NCI-H128 (cell line): ENCODE measurements around the gene CHML.

Experiments
- DNase-seq: peaks from one replicate; lab custom pipeline; 2025; ENCODE audit not compliant: unreplicated experiment; lab: John Stamatoyannopoulos, UW

Gene CHML

DNA sequence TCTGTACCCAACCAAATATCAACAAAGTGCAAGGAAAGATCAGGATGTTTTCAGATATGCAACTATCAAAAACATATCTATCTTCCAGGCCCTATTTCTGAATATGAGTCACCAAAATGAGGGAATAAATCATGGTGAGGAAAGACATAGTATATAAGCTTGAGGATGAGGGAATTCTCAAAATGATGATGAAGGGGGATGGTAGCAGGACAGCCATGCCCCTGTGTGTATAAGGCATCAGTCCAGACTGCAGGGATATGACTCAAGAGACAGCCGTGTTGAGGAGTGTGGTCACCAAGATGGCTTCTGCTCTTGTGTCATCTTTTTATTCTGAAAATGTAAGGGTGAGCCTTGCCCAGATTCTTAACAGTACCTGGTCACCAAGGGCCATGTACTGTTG lies 7.5 kb upstream of the CHML start:
- no peak for DNase-seq

DNA sequence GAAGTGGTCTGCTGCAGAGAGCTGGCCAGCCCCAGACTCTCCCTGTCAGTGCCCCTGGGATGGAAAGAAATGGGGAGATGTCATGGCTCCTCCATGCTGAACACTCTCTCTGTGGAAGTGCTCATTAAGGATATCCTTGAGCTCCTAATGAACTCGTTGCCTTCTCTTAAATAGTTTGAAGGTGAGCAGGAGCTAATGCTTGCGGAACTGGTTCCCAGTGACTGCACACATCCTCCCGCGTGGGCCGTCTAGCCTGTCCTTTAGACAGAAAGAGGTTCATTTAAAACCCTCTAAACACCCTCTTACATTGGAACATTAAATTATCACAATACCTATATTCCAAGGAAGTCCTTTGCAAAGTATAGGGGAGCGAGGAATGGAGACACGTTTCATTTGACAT lies 6.0 kb upstream of the CHML start:
- DNase-seq, result no peak

DNA sequence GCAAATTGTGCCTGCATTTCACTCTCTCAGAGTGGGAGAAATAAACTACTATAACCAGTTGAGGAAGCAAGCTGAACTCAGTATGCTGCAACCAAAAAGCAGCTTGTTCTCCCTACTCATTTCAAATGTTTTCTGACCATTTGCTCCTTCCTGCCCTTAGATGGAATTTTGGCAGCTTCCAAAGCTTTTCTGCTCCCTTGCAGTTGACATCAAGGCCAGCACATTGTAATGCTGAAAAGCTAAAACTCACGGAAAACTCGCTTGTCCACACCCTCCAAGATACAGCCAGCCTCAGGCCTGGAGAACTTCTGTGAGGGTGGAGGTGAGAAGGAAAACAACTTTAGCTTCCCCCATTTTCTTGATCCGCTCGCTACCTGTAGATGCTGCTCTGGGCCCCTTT lies 5.0 kb upstream of the CHML start:
- no peak for DNase-seq

DNA sequence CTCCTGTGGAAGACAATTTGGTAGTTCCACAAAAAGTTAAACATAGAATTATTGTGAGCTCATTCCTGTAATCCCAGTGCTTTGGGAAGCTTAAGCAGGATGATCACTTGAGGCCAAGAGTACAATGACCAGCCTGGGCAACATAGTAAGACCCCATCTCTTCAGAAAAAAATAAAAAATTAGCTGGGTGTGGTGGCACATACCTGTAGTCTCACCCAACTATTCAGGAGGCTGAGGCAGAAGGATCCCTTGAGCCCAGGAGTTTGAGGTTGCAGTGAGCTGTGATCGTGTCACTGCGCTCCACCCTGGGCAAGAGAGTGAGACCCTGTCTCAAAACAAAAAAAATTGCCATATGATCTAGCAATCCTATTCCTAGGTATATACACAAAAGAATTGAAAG lies 4.1 kb upstream of the CHML start:
- no peak for DNase-seq

DNA sequence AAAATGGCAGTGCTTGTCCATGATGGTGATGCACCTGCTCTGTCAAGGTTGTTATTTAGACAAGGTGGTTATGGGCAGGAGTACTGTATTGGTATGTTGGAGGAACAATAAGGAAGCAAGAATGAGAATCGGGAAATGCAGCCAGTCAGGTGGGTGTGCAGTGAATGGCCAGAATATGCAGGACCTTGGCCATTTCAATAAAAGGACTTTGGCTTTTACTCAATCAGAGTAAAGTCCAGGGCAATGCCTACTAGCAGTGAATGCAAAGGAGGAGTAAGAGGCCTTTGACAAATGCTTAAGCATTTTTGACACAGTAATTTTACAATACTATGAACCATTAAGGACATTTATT lies 2.4 kb upstream of the CHML start:
- no peak for DNase-seq

DNA sequence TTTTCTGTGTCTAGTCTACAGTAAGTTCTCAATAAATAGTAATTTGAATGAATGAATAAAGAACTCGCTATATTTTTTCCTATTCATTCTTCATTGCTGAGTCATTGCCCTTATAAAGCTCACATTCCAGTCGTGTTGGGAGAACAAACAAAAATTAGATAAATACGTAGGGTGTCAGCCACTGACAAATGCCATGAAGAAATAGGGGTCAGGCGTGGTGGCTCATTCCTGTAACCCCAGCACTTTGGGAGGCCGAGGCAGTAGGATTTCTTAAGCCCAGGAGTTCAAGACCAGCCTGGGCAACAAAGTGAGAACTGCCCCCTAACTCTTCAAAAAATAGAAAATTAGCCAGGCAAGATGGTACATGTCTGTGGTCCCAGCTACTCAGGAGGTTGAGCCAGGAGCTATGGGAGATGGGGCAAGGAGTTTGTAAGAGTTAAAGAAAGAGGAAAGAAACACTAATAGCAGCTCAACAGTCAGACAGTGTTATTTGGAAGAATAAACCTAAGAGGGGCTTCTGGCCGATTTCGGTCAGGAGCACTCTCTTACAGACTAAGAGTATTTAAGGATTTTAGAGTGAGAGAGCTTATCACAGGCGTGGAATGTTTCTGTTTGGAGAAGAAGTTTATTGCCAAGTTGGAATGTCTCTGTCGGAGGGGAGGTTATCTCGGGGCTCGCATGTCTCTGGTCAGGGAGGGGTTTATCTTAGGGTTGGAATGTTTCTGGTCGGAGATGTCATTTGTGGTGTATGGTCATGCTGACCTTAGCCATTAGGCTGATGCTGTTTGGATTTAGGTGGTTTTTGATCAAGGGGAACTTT lies 1.8 kb upstream of the CHML start:
- no peak for DNase-seq

DNA sequence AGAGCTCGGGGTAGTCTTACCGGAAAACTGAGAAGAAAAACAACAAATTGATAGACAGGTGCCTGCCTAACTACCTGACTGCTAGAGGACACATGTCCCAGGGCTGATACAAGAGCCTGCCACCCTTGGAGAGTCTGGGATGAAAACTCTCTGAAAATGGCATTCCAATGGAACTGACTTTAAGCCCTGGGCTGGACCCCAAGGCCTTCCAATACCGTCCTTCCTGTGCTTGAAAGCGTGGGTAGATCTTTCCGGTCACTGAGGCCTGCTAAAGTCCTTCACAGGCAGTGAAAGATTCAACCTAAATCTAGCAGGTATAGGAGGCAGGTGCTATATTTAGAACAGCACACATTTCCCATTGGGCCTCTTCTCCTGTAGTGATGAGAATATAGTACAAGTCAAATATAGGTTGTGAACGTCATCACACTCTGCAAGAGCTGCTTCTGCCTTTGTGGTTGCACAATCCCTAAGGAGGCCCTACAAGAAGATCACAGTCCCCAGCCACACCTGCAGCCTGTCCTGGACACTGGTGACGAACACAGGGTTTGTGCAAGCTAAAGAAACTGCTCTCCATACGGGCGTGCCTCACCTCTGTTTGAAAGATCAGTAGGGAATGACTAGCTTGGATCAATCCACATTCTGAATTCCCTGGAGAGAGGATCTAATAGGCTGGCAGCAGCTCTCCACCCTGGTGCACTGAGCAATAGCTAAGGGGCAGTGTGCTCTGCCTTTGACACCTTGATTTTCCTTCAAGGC lies 876 bp upstream of the CHML start:
- no peak for DNase-seq

DNA sequence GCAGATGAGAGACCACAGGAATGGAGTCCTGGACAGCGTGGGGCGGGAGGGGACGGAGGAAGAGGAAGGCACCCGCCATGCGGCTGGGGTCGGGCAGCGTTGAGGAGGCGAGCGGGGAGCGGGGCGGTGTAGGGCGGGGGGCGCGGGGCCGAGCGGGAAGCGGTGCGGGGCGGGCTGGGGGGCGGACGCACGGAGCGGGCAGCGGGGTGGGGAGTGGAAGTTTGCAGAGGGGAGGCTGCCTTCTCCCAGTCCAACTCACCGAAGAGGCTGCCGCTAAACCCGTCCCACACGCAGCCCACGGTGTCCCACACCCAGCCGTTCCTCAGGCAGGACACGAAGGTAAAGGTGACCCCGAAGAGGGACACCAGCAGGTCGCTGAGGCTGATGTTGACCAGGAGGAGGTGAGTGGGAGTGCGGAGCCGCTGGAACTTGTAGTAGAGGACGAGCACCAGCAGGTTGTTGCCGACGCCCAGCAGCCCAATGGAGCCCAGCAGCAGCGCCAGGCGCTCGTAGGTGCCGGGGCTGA lies 483 bp downstream of the CHML start:
- no peak for DNase-seq

DNA sequence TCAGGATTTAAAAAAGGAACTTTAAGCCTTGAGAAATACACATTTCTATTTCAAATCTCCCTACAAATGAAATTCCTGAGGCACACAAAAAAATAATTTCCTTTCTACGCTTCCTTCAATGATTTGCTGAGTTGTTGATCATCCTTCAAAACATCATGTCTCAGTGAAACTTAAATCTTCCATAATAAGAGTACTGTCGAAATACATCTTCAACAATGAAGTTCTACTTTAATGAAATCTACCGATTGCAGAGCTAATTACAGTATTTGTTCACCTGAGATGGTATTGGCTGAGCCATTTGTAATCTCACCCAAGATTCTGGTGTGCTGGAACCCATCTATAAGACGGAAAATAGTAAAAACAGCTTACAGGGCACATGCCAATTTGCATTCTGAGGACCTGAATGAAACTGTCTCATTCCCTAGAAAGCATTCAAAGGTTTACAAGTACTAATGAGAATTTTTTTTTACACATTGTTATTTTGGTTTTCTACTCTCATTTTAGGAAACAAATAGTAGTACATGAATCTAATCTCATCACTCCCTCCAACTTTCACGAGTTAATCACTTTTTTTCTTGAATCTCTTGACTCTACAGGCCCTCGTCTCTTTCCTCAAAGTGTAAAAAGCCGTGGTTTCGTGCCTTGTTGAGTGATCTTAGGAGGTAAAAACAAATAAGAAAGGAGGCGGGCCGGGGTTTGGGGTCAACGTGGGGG lies 1.1 kb downstream of the CHML start:
- no peak for DNase-seq

DNA sequence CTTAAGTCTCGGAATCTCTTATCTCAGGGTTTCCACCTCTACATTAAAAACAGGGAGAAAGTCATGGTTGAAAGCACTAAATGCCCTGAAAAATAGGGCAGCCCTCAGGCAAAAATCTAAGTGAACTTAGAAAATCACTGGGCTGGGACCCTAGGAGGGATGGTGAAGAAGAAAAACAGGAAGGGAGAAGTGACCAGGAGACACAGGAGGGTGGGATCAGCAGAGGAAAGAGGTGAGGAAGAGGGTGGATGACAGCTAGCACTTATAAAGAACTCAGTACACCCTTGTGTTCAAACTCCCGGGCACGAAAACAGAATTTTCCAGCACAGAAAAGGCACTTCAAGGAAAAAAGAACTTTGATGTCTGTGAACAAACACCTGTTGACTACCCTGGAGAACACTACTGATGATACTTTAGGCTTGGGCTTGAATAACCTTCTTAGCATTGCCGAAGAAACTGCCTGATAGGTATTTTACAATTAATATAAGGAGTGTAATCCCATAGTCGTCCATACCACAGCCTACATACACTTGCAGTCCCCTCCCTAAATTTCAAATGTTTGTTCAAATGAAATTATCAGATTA lies 2.0 kb downstream of the CHML start:
- DNase-seq, result no peak

DNA sequence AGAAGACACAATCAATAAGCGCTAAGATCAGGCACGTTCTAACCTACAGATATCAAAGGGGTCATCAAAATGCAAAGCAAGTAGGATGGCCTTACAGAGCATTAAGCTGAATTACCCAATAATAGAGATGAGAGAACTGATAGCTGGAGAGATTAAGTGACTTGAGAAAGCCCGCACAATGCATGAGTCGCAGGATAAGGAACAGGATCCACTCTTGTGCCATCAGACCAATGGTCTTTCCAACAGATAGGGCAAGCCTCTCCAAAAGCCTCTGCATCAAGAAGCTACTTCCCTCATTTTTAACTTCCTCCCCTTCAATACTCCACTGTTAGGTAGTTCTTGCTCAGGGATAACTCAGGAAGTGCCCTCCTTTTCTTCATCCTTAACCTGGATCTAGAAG lies 2.6 kb downstream of the CHML start:
- DNase-seq, result no peak

DNA sequence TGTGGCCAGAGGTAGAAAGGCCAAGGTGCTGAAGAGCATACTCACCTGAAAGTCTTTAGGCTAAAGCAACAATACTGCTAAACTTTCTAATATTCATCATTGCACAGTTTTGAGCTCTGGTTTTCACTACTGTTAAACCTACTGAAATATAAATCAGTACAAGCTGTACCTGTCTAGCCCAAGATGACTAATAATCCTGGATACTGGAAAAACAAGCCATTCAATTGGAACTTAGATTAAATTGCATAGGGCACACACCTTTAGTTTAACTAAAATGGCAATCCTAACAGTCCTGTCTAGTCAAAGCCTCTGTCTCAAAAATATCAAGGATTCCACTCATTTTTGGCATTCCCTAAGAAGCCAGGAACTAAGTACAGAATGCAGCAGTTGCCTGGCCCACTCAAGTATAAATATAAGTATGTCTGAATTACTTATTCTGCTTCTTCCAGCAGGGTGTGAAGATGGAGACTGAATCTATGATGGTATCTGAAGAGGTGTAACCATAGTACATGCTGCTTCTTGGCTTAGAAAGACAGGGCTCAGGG lies 3.1 kb downstream of the CHML start:
- no peak for DNase-seq

DNA sequence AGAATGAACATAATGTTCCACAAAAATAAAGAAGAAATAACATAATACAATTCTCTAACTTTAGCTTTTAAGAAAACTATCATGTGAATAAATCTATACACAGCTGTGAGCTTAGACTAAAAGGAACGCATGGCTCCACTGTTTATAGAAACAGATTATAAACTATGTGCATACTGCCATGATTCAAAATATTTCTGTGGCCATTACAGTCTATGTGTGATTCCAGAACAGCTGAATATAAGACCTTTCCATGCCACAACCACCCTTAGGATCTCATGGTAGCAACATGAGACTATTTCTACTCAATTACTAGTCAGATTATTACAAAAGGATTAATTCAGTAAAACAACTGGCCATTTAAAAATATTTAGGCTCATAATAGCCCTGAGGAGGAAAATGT lies 3.9 kb downstream of the CHML start:
- no peak for DNase-seq

DNA sequence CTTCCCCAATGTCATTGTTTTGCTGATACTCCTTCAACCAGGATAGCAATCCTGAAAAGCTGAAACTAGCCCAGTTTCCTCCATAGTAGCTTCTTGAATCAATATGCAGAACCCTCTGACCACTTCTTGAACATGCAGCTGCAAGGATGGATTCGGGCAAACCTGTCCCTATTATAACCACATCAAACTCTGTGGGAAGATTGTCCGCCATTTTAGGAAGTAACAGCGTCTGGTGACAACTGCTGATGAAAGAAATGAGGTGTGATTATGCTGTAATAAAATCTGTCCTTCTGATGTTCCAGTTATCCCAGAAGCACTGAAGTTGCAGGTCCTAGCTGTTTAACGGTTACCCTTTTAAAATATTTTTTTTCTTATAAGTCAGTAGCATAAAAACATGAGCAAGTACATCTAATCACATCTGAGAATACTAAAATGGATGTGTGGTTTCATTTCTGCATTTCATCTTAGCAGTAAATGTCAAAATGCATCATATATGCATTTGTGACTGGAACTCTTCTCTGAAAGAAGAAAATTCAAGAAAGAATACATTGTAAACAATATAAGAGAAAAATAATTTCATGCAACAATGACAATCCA lies 4.5 kb downstream of the CHML start:
- no peak for DNase-seq

DNA sequence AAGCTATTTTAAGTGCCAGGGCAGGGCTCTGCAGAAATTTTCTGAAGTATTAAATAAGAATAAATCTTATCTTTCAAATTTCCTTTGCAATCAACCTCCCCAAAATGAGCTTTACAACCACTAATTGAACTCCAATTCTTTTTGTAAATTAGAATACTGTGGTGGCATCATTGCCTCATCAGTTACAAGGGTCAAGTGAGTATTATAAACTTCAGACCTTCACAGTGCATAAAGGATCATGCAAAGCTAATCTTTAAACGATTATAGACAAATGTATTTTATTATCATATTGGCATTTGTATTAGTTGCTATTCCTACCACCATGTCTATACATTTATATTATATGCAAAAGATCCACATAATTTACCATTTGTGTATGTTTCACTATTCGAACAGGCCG lies 7.2 kb downstream of the CHML start:
- DNase-seq, result no peak

DNA sequence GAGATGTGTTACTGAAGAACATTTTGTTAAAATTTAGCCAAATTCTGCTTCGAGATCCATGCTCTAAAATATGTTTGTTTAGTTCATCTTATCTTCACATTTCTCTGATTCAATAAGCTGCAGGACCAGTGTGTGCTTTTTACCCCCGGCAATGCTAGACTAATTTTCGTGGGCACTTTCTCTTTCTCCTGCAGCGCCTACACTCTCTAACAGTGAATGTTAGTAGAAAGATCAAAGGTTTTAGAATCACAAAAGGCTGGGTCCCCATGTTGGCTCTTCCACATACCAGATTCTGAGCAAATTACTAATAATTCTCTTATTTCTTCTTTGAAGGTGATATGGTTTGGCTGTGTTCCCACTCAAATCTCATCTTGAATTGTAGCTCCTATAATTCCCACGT lies 8.5 kb downstream of the CHML start:
- DNase-seq, result no peak

DNA sequence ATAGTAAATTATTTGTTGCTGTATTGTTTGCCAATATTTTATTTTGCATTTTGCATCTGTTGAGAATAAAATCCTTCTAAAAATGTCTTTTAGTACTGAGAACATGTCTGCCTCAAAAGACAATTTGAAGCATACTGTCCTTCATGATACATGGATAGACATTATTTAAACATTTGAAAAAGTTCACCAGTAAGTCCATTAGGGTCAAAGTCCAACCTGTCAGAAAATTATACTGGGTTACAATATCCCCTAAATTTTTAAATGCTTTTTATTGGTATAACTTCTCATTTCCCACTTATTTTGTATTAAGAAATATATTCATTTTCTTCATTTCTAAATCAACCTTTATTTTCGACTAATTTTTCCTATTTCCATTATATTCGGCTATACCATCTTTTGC lies 9.3 kb downstream of the CHML start:
- DNase-seq, result no peak

DNA sequence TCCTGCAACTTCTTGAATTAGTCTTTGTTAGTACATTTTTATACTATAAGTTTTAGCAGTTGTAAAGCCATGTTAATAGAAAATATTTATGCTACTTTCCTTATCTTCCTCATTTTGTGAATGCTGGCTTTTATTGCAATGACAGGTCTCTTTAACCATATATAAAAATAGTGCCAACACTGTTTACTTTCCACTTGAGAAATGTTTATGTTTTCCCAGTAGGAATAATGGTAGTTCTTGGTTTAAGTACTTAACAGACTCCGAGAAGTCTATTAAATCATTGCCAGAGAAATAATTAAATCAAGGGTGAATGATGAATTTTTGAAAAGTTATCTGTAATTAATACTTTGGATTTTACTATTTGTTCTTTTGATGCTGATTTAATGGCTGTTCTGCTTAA lies 9.7 kb downstream of the CHML start:
- no peak for DNase-seq

DNA sequence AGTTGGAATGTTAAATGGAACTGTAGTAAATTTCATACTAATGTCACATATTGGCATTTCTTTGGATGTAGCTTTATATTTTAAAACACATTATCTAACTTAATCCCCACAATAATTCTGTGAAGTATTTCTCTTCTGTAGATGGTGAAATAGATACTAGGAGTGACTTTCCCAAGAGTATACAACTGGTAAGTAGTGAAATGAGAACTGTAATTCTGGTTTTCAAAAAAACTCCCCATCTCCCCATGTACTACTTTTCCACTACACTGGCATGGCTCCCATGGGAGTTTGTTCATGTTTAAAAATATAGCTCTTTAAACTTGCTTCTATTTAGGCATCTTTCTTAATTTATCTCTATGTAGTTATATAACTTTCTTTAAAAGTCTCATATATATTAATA lies 10.2 kb downstream of the CHML start:
- DNase-seq, result no peak

DNA sequence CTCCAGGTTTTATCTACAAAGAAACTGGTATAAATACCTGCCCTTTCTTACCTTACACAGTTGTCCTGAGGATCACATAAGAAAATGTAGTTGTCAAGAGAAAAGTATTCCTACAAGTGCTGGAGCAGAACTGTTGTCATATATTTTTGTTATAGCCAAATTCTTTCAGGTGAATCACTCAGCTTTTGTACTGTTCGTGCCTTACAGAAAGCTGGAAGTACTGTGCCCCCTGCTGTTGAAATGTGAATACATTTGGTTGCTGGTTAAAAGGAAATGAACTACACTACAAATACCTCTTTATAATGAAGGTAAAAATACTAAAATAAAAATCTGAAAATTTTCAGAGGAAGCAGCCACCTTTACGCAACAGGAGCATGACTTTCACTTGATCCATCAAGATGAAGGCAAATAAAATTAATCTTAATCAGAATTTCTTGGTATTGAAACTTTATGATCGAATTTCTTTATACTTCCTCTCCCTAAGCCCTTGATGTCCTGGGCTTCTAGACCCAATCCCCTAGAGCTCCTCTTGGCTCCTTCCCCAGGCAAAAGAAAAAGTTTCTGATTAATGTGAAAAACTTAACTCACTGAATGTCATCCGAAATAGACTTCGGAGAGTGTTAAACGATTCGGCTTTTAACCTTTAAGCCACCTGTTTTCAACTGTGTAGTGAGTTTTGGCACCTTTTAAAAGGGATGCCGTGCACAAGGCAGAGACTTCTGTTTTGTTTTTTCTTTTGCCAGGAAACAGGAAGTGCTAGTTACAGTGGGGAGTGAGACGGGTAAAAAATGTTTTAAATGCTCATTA lies 12.5 kb downstream of the CHML start:
- DNase-seq, result no peak
